K562 (cell line): ENCODE data around the gene SAFB. TPM values are rescaled to one million over a fixed set of nuclear protein-coding genes. Genes with fewer than 3 reads are reported as not detected.
A peak's percentile ranks its signal among the peaks of the same experiment; 100 is the strongest.

Experiments used
- ATAC-seq: fragments of 200-7000 bp; cut with Tn5 transposase; 3 replicates; pipeline ENCODE4 v1.9.1; 2020; ENCODE audit warnings: moderate library complexity
- BruUV-seq: library from RNA; stranded (reverse); fragments of 400-500 nt; replicated peaks from 2 replicates; lab custom pipeline; 2021; lab: Mats Ljungman, UMichigan
- CTCF ChIA-PET: fragments of 300-600 bp; formaldehyde crosslinking; extraction: SDS; loops from one replicate; lab custom pipeline; 2021; ENCODE audit warnings: low intra/inter-chr PET ratio; lab: Yijun Ruan, JAX
- POLR2A ChIA-PET: fragments of 300-600, 350-650 bp; sonication (Branson Sonifier 250); formaldehyde crosslinking; extraction: SDS; loops from one replicate; lab custom pipeline; 2021; ENCODE audit warnings: antibody characterized with exemption, inconsistent platforms; lab: Yijun Ruan, JAX
- DNase-seq, 4 experiments: peaks; one replicate each; pipeline versions ENCODE4 v3.0.0 to v3.0.0-alpha.2; 2011 to 2018; ENCODE audit warnings: low spot score in 3 of 4, mixed read lengths in 3 of 4; ENCODE audit errors: extremely low read depth in 1 of 4
- FAIRE-seq: peaks from 2 replicates; lab custom pipeline; 2011; peaks lifted over from hg19 to GRCh38; lab: Jason Lieb, UNC
- H2AFZ ChIP-seq: 2 replicates; pipeline ENCODE4 v1.6.0; 2011; ENCODE audit warnings: low read depth, low read length, control low read depth, inconsistent platforms
- H3K27ac ChIP-seq: fragments of 200-600 bp; 3 replicates; pipeline ENCODE4 v1.8.0; 2011; ENCODE audit warnings: low read depth, mild to moderate bottlenecking, control low read depth, inconsistent platforms, low read length, moderate library complexity, mixed read lengths; ENCODE audit errors: extremely low read depth
- H3K27me3 ChIP-seq, 2 experiments: fragments of 300-600 bp in 1 of 2; 2 replicates in 1 of 2; 3 replicates in 1 of 2; pipeline versions ENCODE4 v1.6.0 to v1.8.0; 2011; ENCODE audit warnings: inconsistent platforms in 2 of 2, low read length in 2 of 2, mild to moderate bottlenecking in 1 of 2, mixed read lengths in 1 of 2, moderate library complexity in 1 of 2; ENCODE audit not compliant: control insufficient read depth in 2 of 2, insufficient read depth in 2 of 2
- H3K36me3 ChIP-seq: fragments of 300-600 bp; 3 replicates; pipeline ENCODE4 v1.8.0; 2011; ENCODE audit warnings: mild to moderate bottlenecking, low read length, inconsistent platforms; ENCODE audit not compliant: control insufficient read depth, insufficient read depth
- H3K4me1 ChIP-seq, 2 experiments: fragments of 200-600 bp in 1 of 2; replicated peaks in 1 of 2; 2 replicates in 1 of 2; 3 replicates in 1 of 2; pipeline versions ENCODE4 v1.5.1 to v1.8.0; 2011; ENCODE audit warnings: inconsistent platforms in 2 of 2, low read length in 2 of 2, mild to moderate bottlenecking in 1 of 2, mixed read lengths in 1 of 2, moderate library complexity in 1 of 2; ENCODE audit not compliant: control insufficient read depth in 2 of 2, insufficient read depth in 2 of 2
- H3K4me2 ChIP-seq: 2 replicates; pipeline ENCODE4 v1.6.1; 2011; ENCODE audit warnings: low read length, control low read depth, inconsistent platforms, mixed read lengths; ENCODE audit not compliant: insufficient read depth
- H3K4me3 ChIP-seq: fragments of 200-600 bp; sonication (generic), shearing (Covaris generic); 2 replicates; pipeline ENCODE4 v1.5.1; 2016; ENCODE audit warnings: control low read depth, inconsistent platforms
- H3K79me2 ChIP-seq: fragments of 200-600 bp; 3 replicates; pipeline ENCODE4 v1.8.0; 2011; ENCODE audit warnings: low read length, inconsistent platforms; ENCODE audit not compliant: control insufficient read depth, insufficient read depth
- H3K9ac ChIP-seq, 2 experiments: 2 replicates each; pipeline versions ENCODE4 v1.6.0 to v1.6.1; 2011; ENCODE audit warnings: low read depth in 2 of 2, low read length in 2 of 2, control low read depth in 1 of 2, inconsistent platforms in 1 of 2, mild to moderate bottlenecking in 1 of 2, mixed read lengths in 1 of 2; ENCODE audit not compliant: insufficient read depth in 1 of 2
- H3K9me1 ChIP-seq: one replicate; pipeline ENCODE4 v1.6.0; 2011; ENCODE audit warnings: inconsistent platforms, mild to moderate bottlenecking, low read length, moderate library complexity; ENCODE audit not compliant: control insufficient read depth, insufficient read depth
- H3K9me3 ChIP-seq: replicated peaks from 2 replicates; pipeline ENCODE4 v1.5.1; 2011; ENCODE audit warnings: low read depth, low read length, inconsistent platforms; ENCODE audit not compliant: control insufficient read depth, insufficient read depth
- H4K20me1 ChIP-seq: replicated peaks from 2 replicates; pipeline ENCODE4 v1.6.1; 2011; ENCODE audit warnings: low read length, inconsistent platforms, mixed read lengths; ENCODE audit not compliant: control insufficient read depth, insufficient read depth
- ATF3 ChIP-seq, 2 experiments: fragments of 450-650 bp in 1 of 2; sonication (generic) in 1 of 2; formaldehyde crosslinking in 1 of 2; IDR thresholded peaks in 1 of 2; conservative IDR thresholded peaks in 1 of 2; 2 replicates each; pipeline versions ENCODE4 v1.6.1 to v1.8.1; 2016 to 2023; ENCODE audit warnings: mild to moderate bottlenecking in 2 of 2, moderate library complexity in 2 of 2, inconsistent platforms in 1 of 2, missing genetic modification reagents in 1 of 2
- CTCF ChIP-seq, 3 experiments: IDR thresholded peaks in 2 of 3; conservative IDR thresholded peaks in 1 of 3; 2 replicates each; pipeline ENCODE4 v1.5.1; 2011 to 2012; ENCODE audit warnings: low read length in 3 of 3, mild to moderate bottlenecking in 3 of 3, control low read depth in 2 of 3, improper control_type of control experiment in 1 of 3, inconsistent platforms in 1 of 3, low read depth in 1 of 3, mixed read lengths in 1 of 3, moderate library complexity in 1 of 3; ENCODE audit not compliant: insufficient read depth in 2 of 3
- MCM3 ChIP-seq: fragments of 450-650 bp; IDR thresholded peaks from 2 replicates; pipeline ENCODE4 v1.6.1; 2016
- POLR2AphosphoS5 ChIP-seq: IDR thresholded peaks from 2 replicates; pipeline ENCODE4 v1.6.1; 2011; ENCODE audit warnings: mild to moderate bottlenecking, low read depth, low read length, moderate library complexity; ENCODE audit not compliant: control insufficient read depth, insufficient read depth
- POLR2G ChIP-seq: fragments of 200-400 bp; formaldehyde crosslinking; IDR thresholded peaks from 2 replicates; pipeline ENCODE4 v1.6.1; 2017; ENCODE audit warnings: low read depth, mild to moderate bottlenecking, antibody characterized with exemption, low read length, moderate library complexity
- RBFOX2 ChIP-seq: fragments of 200-400 bp; formaldehyde crosslinking; IDR thresholded peaks from 2 replicates; pipeline ENCODE4 v1.6.1; 2017; ENCODE audit warnings: low read depth, mild to moderate bottlenecking, low read length, moderate library complexity
- RBM22 ChIP-seq: fragments of 200-400 bp; formaldehyde crosslinking; IDR thresholded peaks from 2 replicates; pipeline ENCODE4 v1.6.1; 2018; ENCODE audit warnings: low read length, low read depth; ENCODE audit not compliant: poor library complexity, severe bottlenecking
- ZNF347 ChIP-seq: fragments of 450-650 bp; formaldehyde crosslinking; IDR thresholded peaks from 2 replicates; pipeline ENCODE4 v1.4.0; 2020; ENCODE audit warnings: low read depth, mild to moderate bottlenecking, moderate library complexity
- WGBS: fragments of 100-300 bp; shearing (Covaris generic); methylation state at CpG from one replicate; pipeline ENCODE4 v1.1.6; 2016; ENCODE audit warnings: low coverage, mixed read lengths; ENCODE audit not compliant: insufficient coverage; ENCODE audit errors: missing lambda C conversion rate; 5-methylcytosine and 5-hydroxymethylcytosine counted together
- in situ Hi-C: fragments of 300-500 bp; cut with MboI; formaldehyde crosslinking; loops from 4 replicates; pipeline ENCODE4 v1.15.0; 2018; ENCODE audit warnings: inconsistent platforms, mixed read lengths
- intact Hi-C: fragments of 100-400 bp; cut with micrococcal nuclease; formaldehyde crosslinking; loops from 2 replicates; pipeline ENCODE4 v1.14.2; 2022
- polyA plus RNA-seq, 8 experiments: library from polyadenylated mRNA; depleted of rRNA in 4 of 8; stranded (reverse) in 5 of 8; unstranded in 3 of 8; fragments of >200 nt; fragmentation: Nextera tagmentation in 2 of 8; fragmentation: Illumina TruSeq in 1 of 8; extraction: Ambion mirVana in 2 of 8; extraction: Trizol in 1 of 8; gene quantifications; 2 replicates each; pipeline versions ENCODE4 v1.2.1 to v1.2.3, GENCODE V29; 2011 to 2014; ENCODE audit warnings: inconsistent platforms in 1 of 8, missing spikeins in 1 of 8
- total RNA-seq, 7 experiments: library from RNA; depleted of rRNA in 6 of 7; stranded (reverse); fragments of >200 nt in 6 of 7; fragmentation: Illumina TruSeq in 2 of 7; extraction: Trizol in 2 of 7; gene quantifications; 2 replicates each; pipeline versions ENCODE4 v1.2.1 to v1.2.3, GENCODE V29; 2011 to 2021; ENCODE audit warnings: low replicate concordance in 1 of 7

Gene SAFB
- total and polyA plus RNA-seq, 9 of the 15 experiments (the other 6 are each of a cell fraction or from before 2014, with no cell fraction given) = 1.1 to 151 (median 83.1) TPM

- Histone ChIP-seq H2AFZ (no peak overlapping the region), H4K20me1 (peaks cover 14% of the 10 kb centered on the region; the same call in 1 of the 2 replicates), H3K9me3 (no peaks in the 10 kb centered on the region), H3K36me3 (peaks cover 89% of the 10 kb centered on the region), H3K27ac (no peak overlapping the region), H3K79me2 (peaks cover 29% of the 10 kb centered on the region), H3K4me3 (no peak overlapping the region), H3K4me1 (peaks cover 0 to 12% of the 10 kb centered on the region in 2 experiments; a peak in 1 of 5 replicates), H3K9ac (no peak overlapping the region), H3K27me3 (no peaks in the 10 kb centered on the region), H3K9me1 (peaks cover 5% of the 10 kb centered on the region), H3K4me2 (no peak overlapping the region)
- DNase-seq = peak in 1 of 4 experiments; percentile 6
- intact Hi-C loops = no loop called here
- POLR2A ChIA-PET = interaction anchor here (0.6 to 4.7 kb wide), 6 partner anchors 10 to 30 kb away, joined by 3 to 34 read pairs (median 10); partner anchors contain the start of genes CATSPERD and LONP1
- TSS peak; percentile 7 for BruUV-seq
- FAIRE-seq = no peak
- ATAC-seq = no peak
- CTCF ChIA-PET = no interaction called here
- in situ Hi-C loops = no loop called here
- 0 out of 2 replicates have a peak, but pooled peaks have one; percentile 18 for TF ChIP-seq POLR2AphosphoS5
- TF ChIP-seq RBM22 = peak; percentile 51
- TF ChIP-seq MCM3 = no peak
- peak; percentile 27; the same call in 1 of the 2 replicates for TF ChIP-seq RBFOX2
- no peak for TF ChIP-seq CTCF (IDR thresholded peaks at IDR 0.05 in 2 of 3, conservative IDR thresholded peaks at IDR 0.05 in 1 of 3; ENCODE audit: insufficient read depth in 2 of 3, low read depth in 1 of 3, low read length in 3 of 3)
- no peak for TF ChIP-seq ZNF347 (CRISPR knock-in tag)
- no peak for TF ChIP-seq ATF3 (IDR thresholded peaks at IDR 0.05)
- no peak for TF ChIP-seq ATF3 (CRISPR knock-in tag; conservative IDR thresholded peaks at IDR 0.05)
- TF ChIP-seq POLR2G = peak; percentile 9; the same call in 1 of the 2 replicates
- WGBS = 100% methylated on average over 6 of the region's 8 CpGs
These were observed 88.1 kb downstream of the SAFB start for GRCh38 chr19:5711025-5711424.
